Measurements from ENCODE around the gene IKZF2.
A peak's percentile ranks its signal among the peaks of the same experiment; 100 is the strongest.

IKZF2 gene

DNA sequence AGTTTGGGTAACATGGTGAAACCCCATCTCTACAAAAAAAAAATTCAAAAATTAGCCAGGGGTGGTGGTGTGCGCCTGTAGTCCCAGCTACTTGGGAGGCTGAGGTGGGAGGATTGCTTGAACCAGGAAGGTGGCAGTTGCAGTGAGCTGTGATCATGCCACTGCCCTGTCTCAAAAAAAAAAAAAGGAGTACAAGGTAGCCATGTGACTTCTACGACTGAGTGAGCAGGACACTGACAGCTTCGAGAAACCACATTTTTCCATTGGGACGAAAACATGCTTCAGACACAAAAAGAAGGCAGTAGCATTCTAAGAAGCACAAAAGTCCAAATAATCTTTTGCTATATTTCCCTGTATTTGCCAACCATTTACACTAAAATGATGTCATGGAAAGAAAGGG lies 19.7 kb upstream of the IKZF2 start:
- no peaks in the 10 kb centered on the region for H3K27me3 ChIP-seq (ENCODE audit: control insufficient read depth, insufficient read depth, low read length)
- no peak overlapping the region for H3K9ac ChIP-seq (ENCODE audit: low read length)
- H3K4me1 ChIP-seq (ENCODE audit: control insufficient read depth, low read depth, low read length) = no peaks in the 10 kb centered on the region
- H3K9me3 ChIP-seq (ENCODE audit: control insufficient read depth, low read depth, low read length) = no peaks in the 10 kb centered on the region
- no peaks in the 10 kb centered on the region for H3K36me3 ChIP-seq (ENCODE audit: control insufficient read depth, low read depth, low read length)
- no peak overlapping the region for H3K4me3 ChIP-seq (ENCODE audit: low read length)
- no peak overlapping the region for H3K27ac ChIP-seq (ENCODE audit: low read length)

DNA sequence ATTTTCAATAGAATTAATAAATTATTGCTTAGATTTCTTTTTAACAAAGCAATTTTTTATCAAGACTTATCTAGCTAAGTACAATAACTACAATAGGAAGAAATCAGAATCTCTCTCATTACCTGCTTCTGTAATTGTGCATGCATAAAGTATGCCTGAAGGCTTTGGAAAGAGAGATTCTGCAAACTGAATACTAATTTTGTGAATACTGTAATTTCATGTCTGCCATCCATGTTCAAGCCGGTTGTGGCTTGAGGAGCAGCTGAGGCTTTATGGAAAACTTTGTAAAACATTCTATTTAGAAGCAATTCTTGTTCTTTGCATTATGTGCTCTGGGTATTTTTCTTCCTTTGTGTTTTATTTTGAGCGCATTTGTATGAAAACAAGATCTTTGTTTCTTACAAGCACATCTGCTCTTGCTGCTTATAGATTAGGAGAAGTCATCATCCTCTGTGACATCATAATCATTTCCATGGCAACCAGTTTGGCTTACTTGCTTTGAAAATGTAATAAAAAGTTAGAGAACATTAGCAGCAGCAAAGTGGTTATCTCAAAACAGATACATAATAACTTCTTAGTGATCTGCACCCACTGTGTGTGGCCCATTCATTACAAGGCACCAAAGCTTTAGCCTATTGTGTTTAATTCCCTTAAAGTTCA lies 16.0 kb upstream of the IKZF2 start:
- no peak overlapping the region for H3K4me3 ChIP-seq (ENCODE audit: low read length)
- no peaks in the 10 kb centered on the region for H3K9me3 ChIP-seq (ENCODE audit: control insufficient read depth, low read depth, low read length)
- no peaks in the 10 kb centered on the region for H3K4me1 ChIP-seq (ENCODE audit: control insufficient read depth, low read depth, low read length)
- no peak overlapping the region for H3K9ac ChIP-seq (ENCODE audit: low read length)
- no peaks in the 10 kb centered on the region for H3K27me3 ChIP-seq (ENCODE audit: control insufficient read depth, insufficient read depth, low read length)
- H3K36me3 ChIP-seq (ENCODE audit: control insufficient read depth, low read depth, low read length) = no peaks in the 10 kb centered on the region
- no peak overlapping the region for H3K27ac ChIP-seq (ENCODE audit: low read length)

DNA sequence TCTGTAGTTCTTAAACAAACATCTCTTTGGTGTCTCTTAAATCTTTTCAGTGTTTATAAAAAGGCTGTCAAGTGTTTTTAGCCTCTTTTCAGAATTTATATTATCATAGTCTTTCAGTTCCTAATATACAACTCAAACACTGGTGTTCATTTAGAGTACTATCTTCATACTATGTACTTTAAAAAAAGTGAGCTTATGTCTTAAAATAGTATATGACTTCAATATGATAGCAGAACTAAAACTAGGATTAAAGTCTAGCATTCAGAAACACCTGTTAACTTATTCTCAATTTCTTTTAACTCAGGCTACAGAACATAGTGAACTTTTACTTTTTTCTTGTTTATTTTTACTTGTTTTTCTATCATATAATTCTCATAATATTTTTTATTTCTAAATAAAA lies 14.7 kb upstream of the IKZF2 start:
- Histone ChIP-seq H3K9ac (ENCODE audit: low read length) (no peak overlapping the region), H3K27me3 (ENCODE audit: control insufficient read depth, insufficient read depth, low read length) (no peaks in the 10 kb centered on the region), H3K27ac (ENCODE audit: low read length) (no peak overlapping the region), H3K36me3 (ENCODE audit: control insufficient read depth, low read depth, low read length) (no peaks in the 10 kb centered on the region), H3K9me3 (ENCODE audit: control insufficient read depth, low read depth, low read length) (no peaks in the 10 kb centered on the region), H3K4me3 (ENCODE audit: low read length) (no peak overlapping the region), H3K4me1 (ENCODE audit: control insufficient read depth, low read depth, low read length) (no peaks in the 10 kb centered on the region)

DNA sequence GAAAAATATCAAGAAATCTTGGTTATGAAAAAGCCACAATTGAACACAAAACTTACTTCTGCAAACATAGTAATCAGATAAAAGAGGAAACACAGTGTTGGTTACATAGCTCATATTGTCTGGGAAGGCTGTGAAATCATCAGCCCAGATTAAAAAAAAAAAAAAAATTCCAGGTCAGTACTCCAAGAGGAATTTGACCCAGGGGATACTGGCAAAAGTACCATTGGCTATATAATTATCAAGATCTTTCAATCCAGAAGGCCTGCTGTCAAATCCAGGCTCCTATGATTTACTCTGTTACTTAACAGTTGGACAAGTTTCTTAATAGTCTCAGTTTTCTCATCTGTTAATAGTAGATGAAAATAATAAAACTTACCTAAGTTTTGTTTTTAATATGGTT lies 12.9 kb upstream of the IKZF2 start:
- no peaks in the 10 kb centered on the region for H3K4me1 ChIP-seq (ENCODE audit: control insufficient read depth, low read depth, low read length)
- no peaks in the 10 kb centered on the region for H3K9me3 ChIP-seq (ENCODE audit: control insufficient read depth, low read depth, low read length)
- H3K27me3 ChIP-seq (ENCODE audit: control insufficient read depth, insufficient read depth, low read length) = no peaks in the 10 kb centered on the region
- H3K36me3 ChIP-seq (ENCODE audit: control insufficient read depth, low read depth, low read length) = no peaks in the 10 kb centered on the region
- no peak overlapping the region for H3K4me3 ChIP-seq (ENCODE audit: low read length)
- H3K27ac ChIP-seq (ENCODE audit: low read length) = no peak overlapping the region
- no peak overlapping the region for H3K9ac ChIP-seq (ENCODE audit: low read length)

DNA sequence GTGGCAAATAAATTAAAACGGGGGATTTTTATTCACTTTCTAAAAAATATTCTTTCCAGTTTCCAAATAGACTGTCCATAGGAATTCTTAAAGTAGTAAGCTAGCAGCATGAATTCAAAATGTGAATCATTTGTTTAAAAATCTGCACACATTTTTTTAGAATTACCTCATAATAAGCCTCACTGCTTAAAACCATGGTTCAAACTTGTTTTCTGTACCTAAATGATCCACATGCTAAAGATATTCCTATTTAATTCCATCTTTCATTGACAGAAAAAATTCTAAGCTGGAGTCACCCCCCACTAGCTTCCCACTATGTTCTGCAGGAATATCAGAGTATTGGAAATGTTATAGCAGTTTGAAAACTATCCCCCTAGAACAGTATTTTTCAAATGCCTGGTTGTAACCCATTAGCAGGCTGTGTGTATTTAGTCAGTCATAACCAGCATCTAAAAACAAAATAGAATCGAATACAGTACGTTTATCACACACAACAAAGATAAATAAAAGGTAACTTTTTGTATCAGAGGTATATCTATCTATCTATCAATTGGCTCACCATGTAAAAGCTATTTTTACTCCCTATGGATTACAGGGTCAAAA lies 11.2 kb upstream of the IKZF2 start:
- H3K4me3 ChIP-seq (ENCODE audit: low read length) = no peak overlapping the region
- no peak overlapping the region for H3K9ac ChIP-seq (ENCODE audit: low read length)
- no peaks in the 10 kb centered on the region for H3K27me3 ChIP-seq (ENCODE audit: control insufficient read depth, insufficient read depth, low read length)
- H3K9me3 ChIP-seq (ENCODE audit: control insufficient read depth, low read depth, low read length) = no peaks in the 10 kb centered on the region
- H3K27ac ChIP-seq (ENCODE audit: low read length) = no peak overlapping the region
- no peaks in the 10 kb centered on the region for H3K4me1 ChIP-seq (ENCODE audit: control insufficient read depth, low read depth, low read length)
- H3K36me3 ChIP-seq (ENCODE audit: control insufficient read depth, low read depth, low read length) = no peaks in the 10 kb centered on the region

DNA sequence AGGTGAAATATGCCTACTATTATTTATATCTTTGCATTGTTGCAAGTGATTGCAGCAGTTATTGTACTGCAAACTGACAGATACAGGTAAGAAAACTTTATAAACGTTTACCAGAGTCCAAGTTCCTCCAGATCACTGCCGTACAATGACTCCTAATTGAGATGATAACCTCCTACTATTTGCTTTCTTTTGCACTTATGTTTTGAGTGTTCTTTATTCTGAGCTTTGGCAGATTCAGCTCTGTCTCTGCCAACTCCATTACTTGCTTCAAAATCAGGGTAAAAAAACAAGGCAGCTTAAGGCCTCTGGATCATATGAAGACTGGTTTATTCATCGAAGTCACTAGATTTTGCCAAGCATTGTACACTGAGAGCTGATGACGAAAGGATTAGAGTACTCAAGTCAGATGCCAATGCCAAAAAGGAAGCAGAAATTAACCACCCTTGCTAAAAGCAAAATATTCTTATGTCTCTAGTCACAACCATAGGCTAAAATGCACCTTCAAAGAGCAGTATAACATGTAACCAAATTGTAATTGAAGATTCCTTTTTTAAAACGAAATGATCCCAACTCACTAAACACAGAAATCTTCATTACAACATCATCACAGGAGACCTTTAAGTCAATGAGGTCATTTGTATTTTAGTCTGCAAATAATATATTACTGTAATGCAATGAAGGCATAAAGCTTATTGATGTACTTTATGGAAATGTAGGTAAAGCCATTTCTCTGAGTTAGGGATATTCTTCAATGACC lies 10.5 kb upstream of the IKZF2 start:
- no peaks in the 10 kb centered on the region for H3K4me1 ChIP-seq (ENCODE audit: control insufficient read depth, low read depth, low read length)

DNA sequence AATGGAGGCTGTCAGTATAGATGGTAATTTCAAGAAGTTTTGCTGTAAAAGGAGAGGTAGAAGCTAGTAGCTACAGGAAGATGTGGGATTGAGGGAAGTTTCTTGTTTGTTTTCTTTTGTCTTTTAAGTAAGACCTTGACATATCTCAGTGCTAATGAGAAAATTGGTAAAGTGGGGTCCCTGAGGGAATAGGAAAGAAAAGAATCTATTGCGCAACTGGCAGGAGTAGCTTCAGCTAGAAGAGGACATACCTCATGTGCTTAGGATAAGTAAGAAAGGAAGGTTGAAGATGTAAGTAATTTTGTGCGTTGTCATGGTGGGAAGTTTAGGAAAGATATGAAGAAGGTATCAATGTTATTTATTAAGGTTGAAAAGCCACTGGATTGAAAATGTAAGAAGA lies 8.4 kb upstream of the IKZF2 start:
- Histone ChIP-seq H3K4me1 (ENCODE audit: control insufficient read depth, low read depth, low read length) (no peaks in the 10 kb centered on the region), H3K27me3 (ENCODE audit: control insufficient read depth, insufficient read depth, low read length) (no peaks in the 10 kb centered on the region), H3K36me3 (ENCODE audit: control insufficient read depth, low read depth, low read length) (no peaks in the 10 kb centered on the region), H3K4me3 (ENCODE audit: low read length) (no peak overlapping the region), H3K9ac (ENCODE audit: low read length) (no peak overlapping the region), H3K9me3 (ENCODE audit: control insufficient read depth, low read depth, low read length) (no peaks in the 10 kb centered on the region), H3K27ac (ENCODE audit: low read length) (no peak overlapping the region)

More for the DNA sequence above, 10.5 kb upstream of the IKZF2 start:
- Histone ChIP-seq H3K36me3 (ENCODE audit: control insufficient read depth, low read depth, low read length) (no peaks in the 10 kb centered on the region), H3K9me3 (ENCODE audit: control insufficient read depth, low read depth, low read length) (no peaks in the 10 kb centered on the region), H3K27me3 (ENCODE audit: control insufficient read depth, insufficient read depth, low read length) (no peaks in the 10 kb centered on the region), H3K27ac (ENCODE audit: low read length) (no peak overlapping the region), H3K4me3 (ENCODE audit: low read length) (no peak overlapping the region), H3K9ac (ENCODE audit: low read length) (no peak overlapping the region)

DNA sequence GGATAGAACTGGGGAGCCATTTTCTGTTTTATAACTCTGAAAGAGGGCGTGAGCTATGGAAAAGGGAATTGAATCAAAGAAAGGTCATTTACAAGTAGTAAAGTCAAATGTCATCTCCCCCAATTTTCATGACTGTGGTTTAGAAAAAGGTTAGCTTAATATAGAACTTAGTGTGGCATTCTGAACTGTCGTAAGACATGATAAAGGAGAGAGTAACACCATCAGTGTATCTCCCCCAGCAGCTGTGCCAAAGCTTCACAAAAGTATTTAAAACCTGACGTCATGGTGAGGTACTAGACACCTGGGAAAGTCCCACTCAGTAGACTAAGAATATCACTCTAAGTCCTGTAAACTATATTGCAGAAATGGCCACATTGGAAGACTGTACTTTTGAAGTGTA lies 5.8 kb upstream of the IKZF2 start:
- Histone ChIP-seq H3K9me3 (ENCODE audit: control insufficient read depth, low read depth, low read length) (no peaks in the 10 kb centered on the region), H3K36me3 (ENCODE audit: control insufficient read depth, low read depth, low read length) (no peaks in the 10 kb centered on the region), H3K4me1 (ENCODE audit: control insufficient read depth, low read depth, low read length) (peaks cover 4% of the 10 kb centered on the region), H3K9ac (ENCODE audit: low read length) (no peak overlapping the region), H3K4me3 (ENCODE audit: low read length) (no peak overlapping the region), H3K27ac (ENCODE audit: low read length) (no peak overlapping the region), H3K27me3 (ENCODE audit: control insufficient read depth, insufficient read depth, low read length) (peaks cover 10% of the 10 kb centered on the region)

DNA sequence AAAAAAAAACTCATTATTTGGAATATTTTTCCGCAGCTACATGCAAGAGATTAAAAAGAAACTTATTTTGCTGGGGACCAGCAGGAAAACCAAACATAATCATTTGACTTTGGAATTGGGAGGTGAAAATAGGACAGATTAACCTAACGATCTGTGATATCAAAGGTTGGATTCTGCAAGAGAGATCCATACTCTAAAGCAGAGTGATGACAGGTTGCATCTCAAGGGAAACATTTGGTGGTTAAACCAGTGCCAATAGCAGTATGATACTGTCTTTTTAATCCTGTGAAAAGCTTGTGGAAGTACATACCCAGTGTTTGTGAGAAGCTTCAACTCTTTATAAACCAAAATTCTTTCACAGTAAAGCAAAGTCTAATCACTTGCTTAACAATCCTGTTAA lies 5.3 kb upstream of the IKZF2 start:
- H3K27ac ChIP-seq (ENCODE audit: low read length) = no peak overlapping the region
- peaks cover 4% of the 10 kb centered on the region for H3K4me1 ChIP-seq (ENCODE audit: control insufficient read depth, low read depth, low read length)
- H3K9me3 ChIP-seq (ENCODE audit: control insufficient read depth, low read depth, low read length) = no peaks in the 10 kb centered on the region
- H3K9ac ChIP-seq (ENCODE audit: low read length) = no peak overlapping the region
- peaks cover 10% of the 10 kb centered on the region for H3K27me3 ChIP-seq (ENCODE audit: control insufficient read depth, insufficient read depth, low read length)
- H3K4me3 ChIP-seq (ENCODE audit: low read length) = no peak overlapping the region
- no peaks in the 10 kb centered on the region for H3K36me3 ChIP-seq (ENCODE audit: control insufficient read depth, low read depth, low read length)

DNA sequence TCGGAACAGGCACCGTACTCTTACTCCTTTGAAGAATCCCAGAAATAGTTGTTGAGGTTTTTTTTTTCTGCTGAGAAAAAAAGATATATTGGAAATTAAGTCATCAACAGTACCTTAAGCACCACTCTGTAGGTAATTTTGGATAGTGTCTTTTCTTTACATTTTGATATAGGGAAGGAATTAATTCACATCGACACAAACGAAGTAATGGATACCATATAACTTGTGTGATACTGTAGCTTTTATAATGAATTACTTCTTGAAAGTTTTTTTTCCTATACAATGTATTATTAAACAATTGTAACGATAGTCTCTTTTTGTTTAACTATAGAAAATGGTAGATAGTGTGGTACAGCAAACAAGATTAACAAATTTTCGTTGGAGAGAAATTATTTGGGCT lies 1.5 kb upstream of the IKZF2 start:
- peak overlapping the region; percentile 60 for H3K9ac ChIP-seq (ENCODE audit: low read length)
- peak overlapping the region; percentile 67 for H3K4me3 ChIP-seq (ENCODE audit: low read length)
- H3K27me3 ChIP-seq (ENCODE audit: control insufficient read depth, insufficient read depth, low read length) = peaks cover 10% of the 10 kb centered on the region
- no peak overlapping the region for H3K27ac ChIP-seq (ENCODE audit: low read length)
- H3K9me3 ChIP-seq (ENCODE audit: control insufficient read depth, low read depth, low read length) = no peaks in the 10 kb centered on the region
- peaks cover 17% of the 10 kb centered on the region for H3K4me1 ChIP-seq (ENCODE audit: control insufficient read depth, low read depth, low read length)
- no peaks in the 10 kb centered on the region for H3K36me3 ChIP-seq (ENCODE audit: control insufficient read depth, low read depth, low read length)

DNA sequence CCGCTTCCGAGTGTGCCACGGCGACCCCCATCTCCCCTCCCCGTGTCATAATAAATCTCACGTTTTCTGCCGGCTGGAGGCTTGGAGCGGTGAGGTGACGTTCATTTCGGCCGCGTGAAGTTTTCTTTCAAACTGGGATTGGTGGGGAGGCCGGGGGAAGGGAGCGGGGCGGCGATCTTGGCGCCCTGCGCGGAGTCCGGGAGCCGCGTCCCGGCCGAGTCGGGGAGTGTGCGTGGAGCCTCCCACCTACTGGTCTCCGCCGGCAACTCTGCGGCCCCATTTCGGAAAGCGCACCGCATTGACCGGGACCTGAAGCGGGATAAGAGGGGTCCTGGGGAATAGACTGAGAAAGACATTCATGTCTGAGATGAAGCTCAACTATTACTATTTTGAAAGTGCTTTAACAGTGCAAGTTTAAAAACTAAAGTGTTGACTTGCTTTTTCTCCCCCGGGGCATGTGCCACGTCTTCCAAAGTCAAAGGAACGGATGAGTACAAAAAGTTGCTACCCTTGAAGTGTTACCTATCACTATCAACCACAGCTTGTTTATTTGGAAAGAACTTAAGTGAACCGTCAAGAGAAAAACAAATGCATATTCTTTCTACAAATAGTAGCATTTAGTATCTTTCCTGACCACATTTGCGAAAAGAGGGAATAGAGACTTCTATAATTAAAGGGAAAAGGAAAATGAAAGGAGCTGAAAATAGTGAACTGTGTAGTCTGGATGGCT lies 818 bp upstream of the IKZF2 start:
- H3K36me3 ChIP-seq (ENCODE audit: control insufficient read depth, low read depth, low read length) = no peaks in the 10 kb centered on the region
- peaks cover 10% of the 10 kb centered on the region for H3K27me3 ChIP-seq (ENCODE audit: control insufficient read depth, insufficient read depth, low read length)
- H3K27ac ChIP-seq (ENCODE audit: low read length) = no peak overlapping the region
- peak overlapping the region; percentile 60 for H3K9ac ChIP-seq (ENCODE audit: low read length)
- peak overlapping the region; percentile 67 for H3K4me3 ChIP-seq (ENCODE audit: low read length)
- no peaks in the 10 kb centered on the region for H3K9me3 ChIP-seq (ENCODE audit: control insufficient read depth, low read depth, low read length)
- peaks cover 17% of the 10 kb centered on the region for H3K4me1 ChIP-seq (ENCODE audit: control insufficient read depth, low read depth, low read length)
